Memory B cell (primary cell): ENCODE measurements around the gene CNNM3.

Experiments used
- ATAC-seq: fragments of 150-1000 bp; cut with Tn5 transposase; 2 replicates; pipeline ENCODE4 v1.10.0; 2021; ENCODE audit warnings: low read depth, mild to moderate bottlenecking, moderate library complexity
- DNase-seq, 2 donors: peaks; one replicate each; pipeline ENCODE4 v3.0.0; 2022; ENCODE audit warnings: low spot score in 2 of 2
- H3K27ac Mint-ChIP-seq: one replicate; pipeline ENCODE4 v1.8.0; 2022; ENCODE audit warnings: mild to moderate bottlenecking, moderate library complexity, mixed read lengths
- H3K27me3 Mint-ChIP-seq: one replicate; pipeline ENCODE4 v1.8.0; 2022; ENCODE audit warnings: mixed read lengths
- H3K36me3 Mint-ChIP-seq: one replicate; pipeline ENCODE4 v1.8.0; 2022; ENCODE audit warnings: mild to moderate bottlenecking, mixed read lengths
- H3K4me1 Mint-ChIP-seq: one replicate; pipeline ENCODE4 v1.8.0; 2022; ENCODE audit warnings: mixed read lengths
- H3K4me3 Mint-ChIP-seq: one replicate; pipeline ENCODE4 v1.8.0; 2022; ENCODE audit warnings: mild to moderate bottlenecking, moderate library complexity, mixed read lengths
- H3K9me3 Mint-ChIP-seq: one replicate; pipeline ENCODE4 v1.8.0; 2022; ENCODE audit warnings: mixed read lengths

CNNM3 gene

DNA sequence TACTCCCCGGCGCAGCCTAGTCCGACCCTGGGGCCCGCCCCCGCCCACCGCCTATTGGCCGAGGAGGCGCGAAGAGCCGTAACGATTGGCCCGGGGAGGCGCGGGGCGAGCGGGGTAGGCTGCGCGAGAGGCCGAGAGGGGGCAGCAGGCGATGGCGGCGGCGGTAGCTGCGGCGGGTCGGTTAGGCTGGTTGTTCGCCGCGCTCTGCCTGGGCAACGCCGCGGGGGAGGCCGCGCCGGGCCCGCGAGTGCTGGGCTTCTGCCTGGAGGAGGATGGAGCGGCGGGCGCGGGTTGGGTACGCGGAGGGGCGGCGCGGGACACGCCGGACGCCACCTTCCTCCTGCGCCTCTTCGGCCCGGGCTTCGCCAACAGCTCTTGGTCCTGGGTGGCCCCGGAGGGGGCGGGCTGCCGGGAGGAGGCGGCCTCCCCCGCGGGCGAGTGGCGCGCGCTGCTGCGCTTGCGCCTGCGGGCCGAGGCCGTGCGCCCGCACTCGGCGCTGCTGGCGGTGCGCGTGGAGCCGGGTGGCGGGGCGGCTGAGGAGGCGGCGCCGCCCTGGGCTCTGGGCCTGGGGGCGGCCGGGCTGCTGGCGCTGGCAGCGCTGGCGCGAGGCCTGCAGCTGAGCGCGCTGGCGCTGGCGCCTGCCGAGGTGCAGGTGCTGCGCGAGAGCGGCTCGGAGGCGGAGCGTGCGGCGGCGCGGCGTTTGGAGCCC, at the start of gene CNNM3:
TSS of gene CNNM3 (plus strand) at position 142 of the 709 bp plus-strand sequence. CDS start at position 152, 10 bp downstream.
- H3K27me3 Mint-ChIP-seq: no peaks in the 10 kb centered on the region
- H3K9me3 Mint-ChIP-seq: no peaks in the 10 kb centered on the region
- H3K4me3 Mint-ChIP-seq: peak within 1 kb of the TSS; percentile 89
- ATAC-seq (peak; percentile 86), DNase-seq (peak; percentile 93 to 95)
- H3K27ac Mint-ChIP-seq: peak within 1 kb of the TSS; percentile 75
- H3K36me3 Mint-ChIP-seq: peaks cover 13% of the 10 kb centered on the region
- peaks cover 49% of the 10 kb centered on the region for H3K4me1 Mint-ChIP-seq

DNA sequence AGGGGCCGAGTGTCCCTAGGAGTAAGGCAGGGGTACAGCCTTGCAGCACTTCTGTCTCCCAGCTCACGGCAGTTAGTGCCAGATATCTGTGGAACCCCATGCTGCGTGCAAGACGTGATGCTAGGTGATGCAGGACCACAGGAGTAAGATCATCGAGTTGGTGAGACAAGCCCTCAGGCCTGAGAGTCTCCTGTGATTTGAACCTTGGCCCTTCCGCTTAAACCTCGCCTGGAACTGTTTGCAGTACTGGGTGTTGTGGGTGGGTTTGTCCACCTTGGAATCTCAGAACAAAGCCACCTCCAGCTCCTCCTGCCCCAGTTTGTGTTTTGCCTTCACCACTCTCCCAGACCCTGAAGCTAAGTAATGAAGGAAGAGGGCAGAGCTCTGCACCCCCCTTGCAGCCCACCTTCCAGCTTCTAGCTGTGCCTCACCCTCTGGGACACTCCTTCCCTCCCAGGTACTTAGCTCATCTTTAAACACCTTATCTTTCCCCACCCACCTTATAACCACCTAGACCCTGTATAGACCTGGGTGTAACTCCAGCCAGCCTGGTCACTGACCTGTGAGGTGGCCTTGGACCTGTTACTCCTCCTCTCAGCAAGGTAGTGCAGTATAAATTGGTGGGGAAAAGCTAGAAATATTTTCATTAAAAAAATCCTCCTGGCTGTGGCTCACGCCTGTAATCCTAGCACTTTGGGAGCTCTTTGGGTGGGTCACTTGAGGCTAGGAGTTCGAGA, 48.8 kb upstream of the CNNM3 start:
- H3K4me1 Mint-ChIP-seq: peaks cover 58% of the 10 kb centered on the region
- no peaks in the 10 kb centered on the region for H3K9me3 Mint-ChIP-seq
- ATAC-seq (no peak), DNase-seq (no peak)
- no peaks in the 10 kb centered on the region for H3K27me3 Mint-ChIP-seq
- H3K36me3 Mint-ChIP-seq: peaks cover 4% of the 10 kb centered on the region
- H3K27ac Mint-ChIP-seq: peak overlapping the region; percentile 85
- H3K4me3 Mint-ChIP-seq: peak overlapping the region; percentile 80

DNA sequence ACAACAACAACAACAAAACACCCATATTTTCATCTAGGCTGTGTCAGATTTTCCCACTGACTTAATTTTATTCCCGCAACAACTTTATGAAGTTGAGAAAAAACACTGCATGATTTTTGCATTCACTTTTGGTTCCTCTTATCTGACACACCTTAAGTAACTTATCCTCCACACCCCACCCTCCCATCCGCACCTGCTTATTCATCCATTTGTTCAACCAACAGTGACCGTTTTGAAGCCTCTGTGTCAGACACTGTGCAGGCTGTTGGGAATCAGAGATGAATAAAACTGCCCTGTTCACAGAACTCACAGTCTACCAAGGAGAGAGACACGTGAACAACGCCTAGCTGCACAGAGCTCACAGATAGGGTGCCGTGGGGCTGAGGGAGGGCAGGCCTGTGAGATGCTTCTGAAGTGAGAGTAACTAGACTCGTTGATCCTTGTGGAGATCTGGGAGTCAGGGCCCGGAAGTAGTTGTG, 47.9 kb upstream of the CNNM3 start:
- Mint-ChIP-seq H3K27me3 (no peaks in the 10 kb centered on the region), H3K27ac (peak overlapping the region; percentile 85), H3K4me1 (peaks cover 58% of the 10 kb centered on the region), H3K4me3 (peak overlapping the region; percentile 80), H3K9me3 (no peaks in the 10 kb centered on the region), H3K36me3 (peaks cover 7% of the 10 kb centered on the region)
- peak; percentile 89 for ATAC-seq
- peak in 1 of 2 donors; percentile 42 for DNase-seq

DNA sequence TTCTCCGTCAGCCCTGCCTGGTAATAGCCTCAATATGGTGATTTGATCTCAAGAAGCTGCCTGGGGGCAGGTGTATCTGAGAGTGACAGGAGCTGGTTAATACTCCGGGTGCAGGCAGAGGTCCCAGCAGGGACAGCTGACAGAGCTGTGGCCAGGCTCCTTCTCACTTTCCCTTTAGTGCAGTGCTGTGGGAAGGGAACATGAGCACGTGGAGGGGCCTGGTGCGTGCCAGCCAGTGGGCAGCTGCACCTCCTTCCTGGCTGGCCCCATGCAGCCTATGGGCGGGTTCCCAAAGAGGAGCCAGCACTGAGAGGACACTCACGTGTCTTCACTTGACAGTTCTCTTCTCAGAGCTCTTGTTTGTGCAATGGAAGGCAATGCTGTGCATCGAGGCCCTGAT, 46.3 kb upstream of the CNNM3 start:
- Mint-ChIP-seq H3K9me3 (no peaks in the 10 kb centered on the region), H3K4me3 (no peak overlapping the region), H3K27ac (peak overlapping the region; percentile 42), H3K27me3 (no peaks in the 10 kb centered on the region), H3K4me1 (peaks cover 54% of the 10 kb centered on the region), H3K36me3 (peaks cover 7% of the 10 kb centered on the region)
- ATAC-seq (no peak), DNase-seq (no peak)

DNA sequence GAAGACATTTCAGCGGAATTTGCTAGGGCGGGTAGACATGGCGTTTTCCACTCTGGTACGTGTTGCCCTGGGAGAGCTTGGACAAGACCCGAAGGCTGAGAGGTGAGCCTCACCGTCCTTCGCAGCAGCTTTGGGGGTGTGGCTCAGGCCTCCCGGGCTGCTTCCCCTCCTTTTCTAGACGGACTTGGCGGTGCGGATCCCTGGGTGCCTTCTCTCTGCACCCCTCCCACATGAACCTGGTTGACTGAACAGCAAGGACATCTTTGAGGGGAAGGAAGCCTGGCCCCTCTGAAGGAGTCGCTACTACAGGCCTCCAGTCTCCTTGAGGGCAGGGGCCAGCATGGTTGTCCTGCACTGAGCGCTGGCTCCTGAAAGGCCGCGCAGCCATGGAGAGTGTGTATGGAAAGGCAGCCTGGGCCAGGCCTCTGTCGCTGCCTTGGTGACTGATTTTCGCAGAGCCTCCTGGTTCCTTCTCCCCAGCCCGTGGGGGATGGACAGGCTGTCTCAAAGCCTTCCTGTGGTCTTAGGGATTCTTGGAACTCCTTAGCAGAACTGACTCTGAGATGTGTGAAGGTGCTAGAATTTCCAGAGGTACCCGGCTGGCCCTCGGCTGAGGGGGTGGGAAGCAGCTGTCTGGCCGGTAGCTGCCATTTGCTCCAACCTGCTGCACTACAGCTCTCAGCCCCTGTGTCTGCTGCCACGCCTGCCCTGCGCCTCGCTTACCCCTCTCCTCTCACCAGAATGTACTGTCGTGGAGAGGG, 45.4 kb upstream of the CNNM3 start:
- Mint-ChIP-seq H3K27me3 (no peaks in the 10 kb centered on the region), H3K36me3 (peaks cover 6% of the 10 kb centered on the region), H3K27ac (peak overlapping the region; percentile 42), H3K9me3 (no peaks in the 10 kb centered on the region), H3K4me1 (peaks cover 59% of the 10 kb centered on the region), H3K4me3 (no peak overlapping the region)
- no peak for DNase-seq
- ATAC-seq: no peak

DNA sequence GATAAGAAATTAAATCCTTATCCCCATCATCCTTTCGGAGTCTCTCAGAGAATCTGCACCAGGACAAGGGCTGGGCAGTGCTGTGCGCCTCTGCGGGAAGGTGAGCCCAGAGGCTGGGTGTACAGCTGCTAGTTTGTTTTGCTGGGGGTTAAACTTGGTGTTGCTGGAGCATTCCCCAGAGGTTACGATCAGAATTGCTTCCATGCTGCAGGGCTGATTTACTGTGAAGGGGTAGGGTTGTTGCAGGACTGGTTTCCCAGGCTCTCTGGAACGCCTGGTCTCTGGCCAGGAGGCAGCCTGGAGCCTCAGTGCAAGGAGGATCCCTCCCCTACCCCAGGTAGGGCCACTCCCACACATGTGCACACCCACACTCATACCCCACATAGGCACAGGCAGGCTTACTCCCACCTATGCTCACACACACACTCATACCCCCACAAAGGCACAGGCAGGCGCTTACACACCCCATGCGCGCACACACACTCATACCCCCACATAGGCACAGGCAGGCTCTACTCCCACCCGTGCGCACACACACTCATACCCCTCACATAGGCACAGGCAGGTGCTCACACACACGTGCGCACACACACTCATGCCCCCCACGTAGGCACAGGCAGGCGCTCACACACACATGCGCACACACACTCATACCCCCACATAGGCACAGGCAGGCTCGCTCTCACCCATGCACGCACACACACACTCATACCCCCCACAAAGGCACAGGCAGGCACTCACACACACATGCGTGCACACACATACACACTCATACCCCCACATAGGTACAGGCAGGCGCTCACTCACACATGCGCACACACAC, 44.1 kb upstream of the CNNM3 start:
- peaks cover 3% of the 10 kb centered on the region for H3K36me3 Mint-ChIP-seq
- DNase-seq (no peak), ATAC-seq (no peak)
- H3K27ac Mint-ChIP-seq: peak overlapping the region; percentile 6
- peaks cover 3% of the 10 kb centered on the region for H3K9me3 Mint-ChIP-seq
- peaks cover 54% of the 10 kb centered on the region for H3K4me1 Mint-ChIP-seq
- peak overlapping the region; percentile 6 for H3K4me3 Mint-ChIP-seq
- H3K27me3 Mint-ChIP-seq: no peaks in the 10 kb centered on the region

DNA sequence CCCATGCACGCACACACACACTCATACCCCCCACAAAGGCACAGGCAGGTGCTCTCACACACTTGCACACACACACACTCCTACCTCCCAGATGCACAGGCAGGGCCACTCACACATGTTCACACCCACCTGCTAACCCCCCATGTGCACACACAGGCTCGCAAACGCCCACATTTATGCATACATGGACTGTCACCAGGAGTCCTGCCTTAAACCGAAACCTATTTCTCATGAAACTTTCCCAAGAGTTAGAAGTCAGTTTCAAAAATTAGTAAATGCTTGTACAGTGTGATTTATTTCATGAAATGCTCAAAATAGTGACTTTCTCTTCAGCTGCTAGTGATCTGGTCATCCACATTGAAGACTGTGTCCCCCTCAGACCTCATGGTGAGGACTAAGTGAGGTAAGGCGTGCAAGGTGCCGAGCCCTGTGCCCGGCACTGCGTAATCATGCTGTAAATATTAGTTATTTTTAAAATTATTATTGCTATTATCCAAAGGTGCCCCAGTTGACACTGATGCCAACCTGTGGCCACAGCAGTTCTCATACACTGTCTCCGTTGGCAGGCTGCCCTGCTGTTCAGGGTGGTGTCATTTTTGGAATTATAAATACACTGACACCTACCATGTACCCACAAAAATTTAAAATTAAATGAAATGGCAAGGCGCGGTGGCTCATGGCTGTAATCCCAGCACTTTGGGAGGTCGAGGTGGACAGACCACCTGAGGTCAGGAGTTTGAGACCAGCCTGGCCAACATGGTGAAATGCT, 43.0 kb upstream of the CNNM3 start:
- H3K9me3 Mint-ChIP-seq: peaks cover 3% of the 10 kb centered on the region
- H3K27ac Mint-ChIP-seq: peak overlapping the region; percentile 92
- peaks cover 3% of the 10 kb centered on the region for H3K36me3 Mint-ChIP-seq
- peaks cover 44% of the 10 kb centered on the region for H3K4me1 Mint-ChIP-seq
- no peak for DNase-seq
- H3K27me3 Mint-ChIP-seq: no peaks in the 10 kb centered on the region
- H3K4me3 Mint-ChIP-seq: peak overlapping the region; percentile 67
- ATAC-seq: no peak

DNA sequence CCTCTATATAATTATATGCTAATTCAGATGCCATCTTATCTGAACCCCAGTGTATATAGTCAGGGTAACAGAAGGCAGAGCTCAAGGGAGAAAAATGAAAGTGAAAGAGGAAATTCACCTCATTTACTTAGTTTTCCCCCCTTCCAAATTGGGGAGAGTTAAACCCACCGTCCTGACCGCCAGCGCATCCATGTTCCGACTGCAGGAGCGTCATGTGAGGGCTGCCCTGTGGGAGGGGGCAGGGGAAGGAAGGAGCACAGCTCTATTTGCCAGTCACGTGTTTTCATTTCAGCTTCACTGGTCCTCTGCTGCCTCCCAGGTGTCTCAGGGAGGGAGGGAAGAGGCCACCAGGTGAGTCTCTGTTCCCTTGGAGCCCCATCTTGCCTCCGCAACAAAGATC, 42.1 kb upstream of the CNNM3 start:
- ATAC-seq (peak; percentile 76), DNase-seq (peak in 1 of 2 donors; percentile 27)
- peak overlapping the region; percentile 92 for H3K27ac Mint-ChIP-seq
- H3K4me3 Mint-ChIP-seq: peak overlapping the region; percentile 94
- no peaks in the 10 kb centered on the region for H3K27me3 Mint-ChIP-seq
- peaks cover 3% of the 10 kb centered on the region for H3K36me3 Mint-ChIP-seq
- H3K4me1 Mint-ChIP-seq: peaks cover 37% of the 10 kb centered on the region
- H3K9me3 Mint-ChIP-seq: peaks cover 3% of the 10 kb centered on the region

DNA sequence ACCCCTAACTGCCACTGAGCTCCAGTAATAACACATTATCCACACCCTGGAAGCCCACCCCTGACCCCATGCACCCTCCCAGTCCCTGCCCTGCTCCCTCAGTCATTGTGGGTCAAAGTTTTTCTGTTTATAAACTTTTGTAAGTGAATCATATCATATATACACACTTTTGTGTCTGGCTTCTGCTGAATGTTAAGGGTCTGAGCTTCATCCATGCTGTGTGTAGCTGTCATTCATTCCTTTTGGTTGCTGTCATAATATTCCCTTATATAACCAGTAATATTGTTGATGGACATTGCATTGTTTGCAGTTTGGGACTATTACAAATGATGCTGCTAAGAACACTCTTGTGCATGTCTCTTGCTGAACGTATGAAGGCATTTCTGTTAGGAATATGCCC, 40.9 kb upstream of the CNNM3 start:
- peak overlapping the region; percentile 3 for H3K4me3 Mint-ChIP-seq
- peaks cover 4% of the 10 kb centered on the region for H3K36me3 Mint-ChIP-seq
- H3K27ac Mint-ChIP-seq: no peak overlapping the region
- DNase-seq (no peak), ATAC-seq (no peak)
- peaks cover 3% of the 10 kb centered on the region for H3K9me3 Mint-ChIP-seq
- H3K4me1 Mint-ChIP-seq: peaks cover 29% of the 10 kb centered on the region
- no peaks in the 10 kb centered on the region for H3K27me3 Mint-ChIP-seq

DNA sequence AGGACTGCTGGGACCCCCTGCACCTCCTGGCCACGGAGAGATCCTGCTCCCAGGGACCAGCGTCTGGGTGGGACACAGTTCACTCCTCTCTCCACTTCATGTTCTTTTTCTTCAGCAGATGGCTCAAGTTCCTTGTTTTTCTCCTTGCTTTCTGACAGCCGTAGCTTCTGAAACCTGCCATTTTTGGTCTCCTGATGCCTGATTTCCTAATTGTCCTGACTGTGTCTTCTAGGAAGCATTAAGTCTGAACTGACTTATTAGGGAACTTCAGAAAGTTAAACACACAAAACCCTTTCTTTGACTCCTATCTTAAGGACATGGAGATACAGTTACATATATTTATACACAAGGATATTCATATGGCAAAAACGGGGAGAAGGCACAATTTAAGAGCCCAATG, 32.7 kb upstream of the CNNM3 start:
- Mint-ChIP-seq H3K9me3 (no peaks in the 10 kb centered on the region), H3K27me3 (no peaks in the 10 kb centered on the region), H3K36me3 (peaks cover 9% of the 10 kb centered on the region), H3K4me3 (no peak overlapping the region), H3K4me1 (peaks cover 2% of the 10 kb centered on the region), H3K27ac (no peak overlapping the region)
- DNase-seq: no peak
- no peak for ATAC-seq

DNA sequence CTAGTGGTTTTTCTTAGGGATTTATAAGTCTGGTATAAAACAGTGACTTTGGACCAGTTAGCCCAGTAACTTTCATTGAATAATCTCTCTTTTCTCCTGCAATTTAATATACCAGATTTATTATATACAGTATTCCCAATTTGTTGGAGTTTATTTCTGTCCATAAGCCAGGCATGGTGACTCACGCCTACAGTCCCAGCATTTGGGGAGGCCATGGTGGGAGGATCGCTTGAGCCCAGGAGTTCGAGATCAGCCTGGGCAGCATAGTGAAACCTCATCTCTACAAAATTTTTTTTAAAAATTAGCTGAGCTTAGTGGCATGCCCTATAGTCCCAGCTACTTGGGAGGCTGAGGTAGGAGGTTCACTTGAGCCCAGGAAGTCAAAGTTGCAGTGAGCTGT, 28.7 kb upstream of the CNNM3 start:
- ATAC-seq (no peak), DNase-seq (no peak)
- Mint-ChIP-seq H3K27ac (no peak overlapping the region), H3K4me1 (peaks cover 6% of the 10 kb centered on the region), H3K4me3 (no peak overlapping the region), H3K27me3 (no peaks in the 10 kb centered on the region), H3K9me3 (no peaks in the 10 kb centered on the region), H3K36me3 (peaks cover 4% of the 10 kb centered on the region)

DNA sequence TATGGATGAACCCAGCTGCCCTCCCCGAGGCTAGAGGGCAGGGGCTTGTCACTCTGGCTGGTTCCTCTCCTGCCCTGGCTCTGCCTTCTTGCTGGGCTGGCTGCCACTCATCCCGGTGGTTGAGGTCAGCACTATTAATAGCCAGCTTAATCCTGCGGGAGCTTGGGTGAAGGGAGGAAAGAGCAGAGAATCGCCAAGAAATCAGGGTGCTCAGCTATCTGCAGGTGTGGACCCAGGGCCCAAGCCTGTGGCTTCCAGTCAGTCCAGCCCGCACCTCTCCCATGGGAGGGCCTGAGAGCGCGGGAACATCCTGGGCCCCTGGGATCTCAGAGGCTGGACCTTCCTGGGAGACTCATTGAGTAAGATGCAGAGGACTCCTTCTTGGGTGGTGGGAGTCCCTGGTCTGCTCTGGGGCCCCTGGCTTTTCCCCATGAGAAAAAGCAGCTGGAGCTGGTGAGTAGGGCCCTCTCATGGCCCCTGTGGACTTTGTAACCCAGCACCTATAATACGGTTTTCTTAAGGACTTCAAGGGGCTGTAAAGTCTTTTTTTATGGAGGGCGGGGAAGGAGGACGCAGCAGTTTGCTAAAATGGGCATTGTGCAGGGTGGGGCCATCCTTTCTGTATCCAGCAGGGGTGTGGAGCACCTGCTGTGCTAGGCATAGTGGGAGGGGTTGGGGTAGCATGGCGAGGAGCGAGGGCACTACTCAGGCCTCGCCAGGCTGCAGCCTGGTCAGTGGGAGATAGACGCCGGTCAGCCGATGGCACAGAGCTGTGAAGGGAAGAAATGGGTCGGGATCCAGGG, 27.4 kb upstream of the CNNM3 start:
- H3K27me3 Mint-ChIP-seq: no peaks in the 10 kb centered on the region
- H3K9me3 Mint-ChIP-seq: no peaks in the 10 kb centered on the region
- no peak for ATAC-seq
- H3K27ac Mint-ChIP-seq: peak overlapping the region; percentile 56
- H3K4me3 Mint-ChIP-seq: no peak overlapping the region
- H3K36me3 Mint-ChIP-seq: no peaks in the 10 kb centered on the region
- H3K4me1 Mint-ChIP-seq: peaks cover 12% of the 10 kb centered on the region
- DNase-seq: no peak
